8988T (cell line): ENCODE results near the gene ADAM15.

Source experiments
- DNase-seq: peaks from one replicate; pipeline ENCODE4 v3.0.0; 2011

Gene ADAM15

GRCh38 chr1:155012776-155013602, 38.1 kb upstream of the ADAM15 start:
- no peak for DNase-seq

GRCh38 chr1:155013632-155014031, 37.5 kb upstream of the ADAM15 start:
- no peak for DNase-seq

GRCh38 chr1:155014709-155015508, 36.2 kb upstream of the ADAM15 start:
- DNase-seq, result no peak

GRCh38 chr1:155015527-155016230, 35.4 kb upstream of the ADAM15 start:
- no peak for DNase-seq

- DNase-seq, result no peak
Measured at GRCh38 chr1:155016231-155016831, 34.8 kb upstream of the ADAM15 start.

GRCh38 chr1:155017041-155017945, 33.8 kb upstream of the ADAM15 start:
- DNase-seq, result peak; percentile 86

GRCh38 chr1:155017946-155018316, 33.2 kb upstream of the ADAM15 start:
- DNase-seq, result no peak

- no peak for DNase-seq
Measured at GRCh38 chr1:155018617-155019348, 32.3 kb upstream of the ADAM15 start.

- no peak for DNase-seq
Measured at GRCh38 chr1:155019377-155020245, 31.5 kb upstream of the ADAM15 start.

GRCh38 chr1:155022136-155022926, 28.8 kb upstream of the ADAM15 start:
- DNase-seq, result no peak

- no peak for DNase-seq
Measured at GRCh38 chr1:155022927-155023236, 28.2 kb upstream of the ADAM15 start.

GRCh38 chr1:155023627-155024026, 27.5 kb upstream of the ADAM15 start:
- DNase-seq, result no peak

- DNase-seq, result no peak
Measured at GRCh38 chr1:155024315-155024714, 26.8 kb upstream of the ADAM15 start.

- no peak for DNase-seq
Measured at GRCh38 chr1:155026154-155026553, 25.0 kb upstream of the ADAM15 start.

GRCh38 chr1:155026588-155026987, 24.5 kb upstream of the ADAM15 start:
- DNase-seq, result no peak

GRCh38 chr1:155029513-155030242, 21.4 kb upstream of the ADAM15 start:
- DNase-seq, result no peak

- no peak for DNase-seq
Measured at GRCh38 chr1:155030243-155030795, 20.8 kb upstream of the ADAM15 start.

GRCh38 chr1:155030899-155031298, 20.2 kb upstream of the ADAM15 start:
- no peak for DNase-seq

GRCh38 chr1:155032886-155033285, 18.2 kb upstream of the ADAM15 start:
- no peak for DNase-seq
